HG02763 (cell line): Measurements from ENCODE around the gene ZNF121.
A peak's percentile ranks its signal among the peaks of the same experiment; 100 is the strongest.
"Not testable (repeated sequence)": the region's sequence is repeated elsewhere in the genome, so short reads cannot be mapped to it uniquely, and the experiment has no call there.

Source experiments
- ATAC-seq: cut with Tn5 transposase; IDR thresholded peaks from one replicate; pipeline ENCODE4 v1.9.1; 2021; ENCODE audit warnings: mild to moderate bottlenecking, moderate library complexity; ENCODE audit not compliant: unreplicated experiment

ZNF121 gene

GRCh38 chr19:9584073-9584833 is at the start of gene ZNF121:
ZNF121 (minus strand) TSS chr19:9584504; CDS start chr19:9568097, 16,407 bp downstream.
- ATAC-seq = peak; percentile 90

GRCh38 chr19:9627856-9628255 is 43.6 kb upstream of the ZNF121 start:
- ATAC-seq = no peak

DNA sequence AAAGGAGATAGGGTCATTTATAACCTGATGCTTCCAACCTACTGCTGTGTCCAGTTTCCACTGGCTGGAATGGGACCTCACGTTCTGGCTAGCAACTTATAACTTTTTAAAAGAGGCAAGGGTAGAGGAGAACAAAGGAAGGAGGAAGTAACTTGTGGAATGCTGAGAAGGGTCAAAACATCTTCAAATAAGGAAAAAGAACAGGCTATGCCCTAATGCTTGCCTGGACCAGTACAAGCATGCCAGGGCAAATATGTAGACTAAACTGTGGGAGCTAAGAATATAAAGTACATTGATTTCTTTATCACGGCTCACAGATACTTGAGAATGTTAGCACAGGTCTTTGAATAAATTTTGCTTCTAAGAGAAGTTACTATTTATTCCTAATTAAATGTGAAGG is 38.2 kb upstream of the ZNF121 start:
- no peak for ATAC-seq

- peak; percentile 84 for ATAC-seq
Measured at GRCh38 chr19:9621156-9622037, 37.1 kb upstream of the ZNF121 start, which contains the start of gene ZNF561. ZNF561 (minus strand) TSS chr19:9621232; CDS start chr19:9619456, 1,776 bp downstream.

DNA sequence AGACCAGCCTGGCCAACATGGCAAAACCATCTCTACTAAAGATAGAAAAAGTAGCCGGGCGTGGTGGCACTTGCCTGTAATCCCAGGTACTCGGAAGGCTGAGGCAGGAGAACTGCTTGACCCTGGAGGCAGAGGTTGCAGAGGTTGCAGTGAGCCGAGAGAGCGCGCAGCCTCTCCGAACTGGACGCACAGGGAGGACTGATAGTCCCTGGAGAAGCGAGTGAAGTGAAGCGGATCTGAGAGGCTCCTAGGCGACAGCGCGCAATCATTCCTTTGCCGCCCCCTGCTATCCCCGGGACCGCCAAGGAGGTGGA is 36.5 kb upstream of the ZNF121 start:
- ATAC-seq = peak; percentile 24

GRCh38 chr19:9615844-9616243 is 31.5 kb upstream of the ZNF121 start:
- no peak for ATAC-seq

DNA sequence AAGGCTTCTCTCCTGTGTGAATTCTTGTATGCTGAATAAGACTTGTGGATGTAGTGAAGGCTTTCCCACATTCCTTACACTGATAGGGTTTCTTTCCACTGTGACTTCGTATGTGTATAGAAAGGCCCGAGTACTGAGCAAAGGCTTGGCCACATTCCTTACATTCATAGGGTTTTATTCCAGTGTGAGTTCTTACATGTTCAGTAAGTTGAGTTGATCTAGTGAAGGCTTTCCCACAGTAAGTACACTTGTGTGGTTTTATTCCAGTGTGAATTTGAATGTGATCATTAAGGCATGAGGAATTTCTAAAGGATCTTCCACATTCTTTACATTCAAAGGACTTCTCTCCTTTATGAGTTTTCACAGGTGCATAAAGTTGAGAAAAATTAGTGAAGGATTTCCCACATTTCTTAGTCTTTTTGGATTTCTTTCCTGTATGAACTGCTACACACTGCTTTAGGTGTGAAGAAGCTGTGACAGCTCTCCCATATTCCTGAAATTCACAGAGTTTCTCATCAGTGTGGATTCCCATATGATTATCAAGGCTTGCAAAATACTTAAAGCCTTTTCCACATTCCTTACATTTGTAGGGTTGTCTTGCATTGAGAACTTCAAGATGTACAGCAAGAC is 26.3 kb upstream of the ZNF121 start:
- no peak for ATAC-seq

DNA sequence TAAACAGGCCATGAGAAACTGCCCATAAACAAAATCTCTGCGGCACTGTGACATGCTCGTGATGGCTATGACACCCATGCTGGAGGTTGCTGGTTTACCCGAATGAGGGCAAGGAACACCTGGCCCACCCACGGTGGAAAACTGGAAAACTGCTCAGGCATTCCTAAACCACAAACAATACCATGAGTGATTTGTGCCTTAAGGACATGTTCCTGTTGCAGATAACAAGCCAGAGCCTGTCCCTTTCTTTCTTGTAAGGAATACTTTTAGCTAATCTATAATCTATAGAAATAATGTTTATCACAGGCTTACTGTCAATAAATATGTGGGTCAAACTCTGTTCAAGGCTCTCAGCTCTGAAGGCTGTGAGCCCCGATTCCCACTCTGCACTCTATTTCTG is 24.6 kb upstream of the ZNF121 start:
- no peak for ATAC-seq

DNA sequence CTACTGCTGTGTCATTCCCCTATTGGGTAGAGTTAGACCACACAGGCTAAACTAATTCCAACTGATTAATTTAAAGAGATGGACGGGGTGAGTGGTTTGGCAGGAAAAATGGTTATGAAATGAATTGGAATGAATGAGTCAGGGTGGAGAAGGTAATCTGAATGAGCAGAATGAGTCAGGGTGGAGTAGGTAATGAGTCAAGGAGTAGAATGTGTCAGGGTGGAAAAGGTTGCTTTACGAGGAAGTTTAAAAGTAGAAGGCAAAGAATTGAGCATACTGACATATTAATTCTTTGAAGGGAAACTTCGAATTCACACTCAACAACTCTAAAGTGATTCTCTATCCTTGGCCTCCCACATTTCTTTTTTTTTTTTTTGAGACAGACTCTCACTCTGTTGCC is 12.7 kb upstream of the ZNF121 start:
- ATAC-seq = no peak

DNA sequence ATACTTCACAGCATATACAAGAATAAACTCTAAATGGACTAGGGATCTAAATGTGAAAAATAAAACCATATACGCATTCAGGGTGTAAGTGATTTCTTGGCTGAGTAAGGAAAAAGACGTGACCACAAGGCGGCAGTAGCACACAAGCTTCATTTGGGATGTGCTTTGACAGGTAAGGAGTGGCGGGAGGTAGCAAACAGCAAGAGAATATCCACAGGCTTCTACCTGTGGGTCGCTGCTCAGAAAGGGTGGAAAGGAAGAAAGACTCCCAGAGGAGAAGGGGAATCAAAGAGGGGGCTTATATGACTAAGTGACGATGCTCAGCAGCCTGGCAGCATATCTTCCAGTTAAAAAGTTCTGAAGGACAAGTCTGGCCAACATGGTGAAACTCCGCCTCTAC is 2.5 kb upstream of the ZNF121 start:
- no peak for ATAC-seq

GRCh38 chr19:9582081-9582725 is 2.1 kb downstream of the ZNF121 start:
- ATAC-seq = not testable (repeated sequence)

DNA sequence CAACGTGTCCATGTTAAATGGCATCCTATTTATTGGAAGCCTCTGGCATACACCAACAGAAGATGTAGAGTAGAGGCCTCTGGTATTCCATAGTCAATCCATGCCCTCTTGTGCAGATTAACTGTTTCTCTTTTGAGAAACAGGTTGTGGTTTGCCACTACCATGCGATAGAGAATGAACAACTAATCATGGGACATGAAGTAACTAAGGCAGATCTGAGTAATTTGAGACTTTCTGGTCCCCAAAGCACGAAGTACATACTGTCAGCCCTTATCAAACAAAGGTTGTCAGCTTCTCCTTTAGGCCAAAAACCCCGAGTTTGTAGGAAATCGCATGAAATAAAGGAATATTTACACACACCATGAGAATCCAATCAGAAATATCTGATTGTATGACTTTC is 3.6 kb downstream of the ZNF121 start:
- no peak for ATAC-seq

DNA sequence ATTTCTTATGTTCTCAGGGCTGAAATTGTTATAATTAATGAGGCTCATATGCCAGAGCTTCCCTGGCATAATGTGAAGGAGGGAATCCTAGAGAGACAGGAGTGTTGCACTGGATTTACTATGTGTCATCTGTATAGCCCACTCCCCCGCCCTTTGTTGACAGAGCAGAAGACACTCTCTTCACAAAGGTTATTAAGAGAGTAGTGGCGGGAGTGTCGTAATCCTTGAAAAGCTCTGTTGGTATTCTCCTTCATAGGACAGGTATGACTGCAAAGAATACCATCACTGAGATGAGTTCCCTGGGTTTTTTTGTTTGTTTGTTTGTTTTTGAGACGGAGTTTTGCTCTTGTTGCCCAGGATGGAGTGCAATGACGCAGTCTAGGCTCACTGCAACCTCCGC is 14.0 kb downstream of the ZNF121 start:
- no peak for ATAC-seq

- ATAC-seq = no peak
Measured at GRCh38 chr19:9566729-9567128, 17.6 kb downstream of the ZNF121 start.

DNA sequence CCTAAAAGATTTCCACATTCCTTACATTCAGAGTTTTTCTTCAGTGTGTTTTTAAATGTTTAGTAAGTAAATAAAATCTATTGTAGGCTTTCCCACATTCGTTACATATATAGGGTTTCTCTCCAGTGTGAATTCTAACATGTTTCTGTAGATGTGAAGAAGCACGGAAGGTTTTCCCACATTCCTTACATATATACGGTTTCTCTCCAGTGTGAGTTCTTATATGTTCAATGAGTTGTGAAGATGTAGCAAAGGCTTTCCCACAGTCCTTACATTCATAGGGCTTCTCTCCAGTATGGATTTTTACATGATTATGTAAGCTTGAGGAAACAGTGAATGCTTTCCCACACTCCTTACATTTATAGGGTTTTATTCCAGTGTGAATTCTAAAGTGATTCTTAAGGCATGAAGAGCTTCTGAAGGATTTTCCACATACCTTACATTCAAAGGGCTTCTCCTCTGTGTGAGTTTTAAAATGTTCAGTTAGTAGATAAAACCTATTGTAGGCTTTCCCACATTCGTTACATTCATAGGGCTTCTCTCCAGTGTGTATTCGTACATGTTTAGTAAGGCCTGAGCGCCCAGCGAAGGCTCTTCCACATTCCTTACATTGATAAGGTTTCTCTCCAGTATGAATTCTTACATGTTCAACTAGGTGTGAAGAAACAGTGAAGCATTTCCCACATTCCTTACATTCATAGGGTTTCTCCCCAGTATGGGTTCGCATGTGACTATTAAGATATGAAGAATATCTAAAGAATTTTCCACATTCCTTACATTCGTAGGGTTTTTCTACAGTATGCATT is 18.2 kb downstream of the ZNF121 start:
- no peak for ATAC-seq

- ATAC-seq = no peak
Measured at GRCh38 chr19:9552536-9553274, 31.6 kb downstream of the ZNF121 start.

GRCh38 chr19:9547870-9548269 is 36.4 kb downstream of the ZNF121 start:
- ATAC-seq = no peak

GRCh38 chr19:9541281-9541680 is 43.0 kb downstream of the ZNF121 start:
- not testable (repeated sequence) for ATAC-seq

- ATAC-seq = not testable (repeated sequence)
Measured at GRCh38 chr19:9539921-9540320, 44.4 kb downstream of the ZNF121 start.

- ATAC-seq = not testable (repeated sequence)
Measured at GRCh38 chr19:9539201-9539600, 45.1 kb downstream of the ZNF121 start.
